HG02981 (cell line): Measurements from ENCODE around the gene PRELP.

Experiments
- ATAC-seq: cut with Tn5 transposase; IDR thresholded peaks from one replicate; pipeline ENCODE4 v1.9.1; 2021; ENCODE audit warnings: mild to moderate bottlenecking, moderate library complexity; ENCODE audit not compliant: unreplicated experiment

The PRELP gene

DNA sequence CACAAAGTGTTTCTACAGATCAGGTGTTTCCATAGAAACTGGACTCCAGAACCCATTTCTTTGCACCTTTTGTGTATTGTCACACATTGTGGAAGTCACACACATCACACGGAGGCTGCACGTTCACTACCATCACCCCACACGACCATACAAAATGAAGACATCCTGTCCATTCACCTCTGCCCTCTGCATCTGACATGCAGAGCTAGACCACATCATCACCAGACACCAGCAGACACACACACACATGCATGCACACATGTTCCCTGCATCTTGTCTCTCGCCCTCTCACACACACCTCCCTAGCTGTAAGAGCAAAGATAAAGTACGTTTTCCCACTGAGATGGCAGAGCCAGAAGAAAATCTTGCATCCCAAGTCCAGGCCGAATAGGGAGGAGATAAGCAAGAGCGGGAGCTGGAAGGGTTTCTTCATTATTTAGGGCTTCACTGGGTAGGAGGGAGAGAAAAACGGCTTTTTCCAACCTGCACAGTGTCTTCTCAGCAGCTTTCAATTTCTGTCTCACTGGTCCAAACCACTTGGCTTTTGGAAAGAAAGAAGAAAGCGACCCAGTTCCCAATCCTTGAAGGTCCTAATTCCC is 709 bp downstream of the PRELP start:
- no peak for ATAC-seq

DNA sequence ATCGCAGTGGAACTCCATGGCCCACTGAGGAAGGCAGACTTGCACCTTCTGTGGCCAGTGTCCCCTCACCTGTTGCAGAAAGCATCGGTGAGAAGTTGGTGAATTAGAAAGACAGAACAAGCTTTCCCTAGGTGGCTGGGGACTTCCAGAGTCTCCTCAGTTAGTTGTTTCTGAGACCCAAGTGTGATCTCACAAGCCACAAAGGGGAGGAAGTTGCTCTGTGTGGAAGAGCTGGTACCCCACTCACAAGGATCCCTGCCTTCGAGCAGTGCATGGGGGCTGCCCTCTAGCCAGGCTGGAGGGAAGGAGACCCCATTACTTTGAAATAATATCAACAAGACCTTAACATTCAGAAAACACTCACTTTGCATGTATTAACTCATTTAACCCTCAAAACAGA is 2.1 kb downstream of the PRELP start:
- ATAC-seq, result no peak

DNA sequence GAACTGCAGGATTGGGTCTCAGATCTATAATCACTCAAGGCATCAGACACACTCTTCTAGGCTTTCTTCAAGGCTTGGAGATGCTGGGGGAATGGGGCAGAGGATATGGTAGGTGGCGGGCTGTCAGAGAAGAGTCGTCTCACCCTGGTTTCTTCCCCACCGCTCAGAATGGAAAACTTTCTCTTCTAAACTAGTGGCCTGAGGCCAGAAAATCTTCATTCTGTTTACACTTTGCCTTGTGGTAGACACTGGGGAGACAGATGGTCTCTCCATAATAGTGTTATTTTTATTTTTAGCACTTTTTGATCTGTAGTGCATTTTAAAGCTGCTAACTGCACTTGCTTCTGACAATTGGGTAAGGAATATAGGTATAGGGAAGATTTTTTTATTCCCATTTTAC is 2.6 kb downstream of the PRELP start:
- ATAC-seq, result no peak

DNA sequence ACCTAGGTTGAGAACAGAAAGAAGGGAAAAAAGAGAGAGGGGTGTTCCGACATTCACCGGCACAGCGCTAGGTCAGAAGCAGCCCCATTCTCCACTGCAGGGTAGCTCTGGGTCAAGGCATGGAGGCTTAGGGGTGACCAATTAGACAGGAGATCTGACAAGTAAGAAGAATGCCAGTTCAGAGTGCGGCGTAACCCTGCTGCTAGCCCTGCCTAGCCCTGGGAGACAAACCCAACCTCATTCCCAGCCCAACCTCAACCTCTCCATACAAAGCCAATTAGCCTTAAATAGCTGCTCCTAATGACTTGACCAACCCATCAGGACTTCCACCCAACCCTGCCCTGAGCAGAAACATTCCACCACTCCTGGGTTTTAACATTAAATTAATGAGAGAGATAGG is 3.4 kb downstream of the PRELP start:
- ATAC-seq, result no peak

DNA sequence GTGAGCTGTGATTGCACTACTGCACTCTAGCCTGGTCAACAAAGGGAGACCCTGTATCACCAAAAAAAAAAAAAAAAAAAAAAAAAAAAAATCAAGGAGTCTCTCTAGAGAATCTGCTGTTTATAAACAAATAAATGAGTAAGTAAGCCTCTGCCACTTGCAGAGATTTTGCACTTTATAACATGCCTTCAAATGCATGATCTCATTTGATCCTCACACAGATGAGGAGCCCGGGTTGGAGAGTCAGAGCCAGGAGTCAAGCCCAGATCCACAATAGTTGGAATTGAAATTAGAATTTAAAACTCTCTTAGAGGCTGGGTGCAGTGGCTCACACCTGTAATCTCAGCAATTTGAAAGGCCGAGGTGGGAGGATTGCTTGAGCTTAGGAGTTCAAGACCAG is 4.0 kb downstream of the PRELP start:
- ATAC-seq, result no peak

DNA sequence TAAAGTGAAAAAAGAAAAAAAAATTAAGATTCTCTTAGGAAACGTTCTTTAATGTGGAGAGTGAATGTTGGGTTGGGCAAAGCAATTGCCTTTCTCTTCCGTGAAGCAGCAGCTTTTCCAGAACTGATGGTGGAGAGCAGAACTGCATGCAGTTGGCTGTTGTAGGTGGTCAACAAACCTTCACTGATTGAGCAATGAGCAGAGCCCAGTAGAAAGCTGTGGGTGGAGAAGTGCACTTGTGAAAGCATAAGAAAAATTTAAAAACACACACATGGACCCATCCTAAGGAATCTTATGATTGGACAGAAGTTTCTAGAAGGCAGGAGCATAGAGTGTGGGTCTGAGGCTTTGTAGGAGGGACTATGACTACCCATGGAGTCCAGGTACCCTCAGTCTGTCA is 4.5 kb downstream of the PRELP start:
- ATAC-seq, result no peak

DNA sequence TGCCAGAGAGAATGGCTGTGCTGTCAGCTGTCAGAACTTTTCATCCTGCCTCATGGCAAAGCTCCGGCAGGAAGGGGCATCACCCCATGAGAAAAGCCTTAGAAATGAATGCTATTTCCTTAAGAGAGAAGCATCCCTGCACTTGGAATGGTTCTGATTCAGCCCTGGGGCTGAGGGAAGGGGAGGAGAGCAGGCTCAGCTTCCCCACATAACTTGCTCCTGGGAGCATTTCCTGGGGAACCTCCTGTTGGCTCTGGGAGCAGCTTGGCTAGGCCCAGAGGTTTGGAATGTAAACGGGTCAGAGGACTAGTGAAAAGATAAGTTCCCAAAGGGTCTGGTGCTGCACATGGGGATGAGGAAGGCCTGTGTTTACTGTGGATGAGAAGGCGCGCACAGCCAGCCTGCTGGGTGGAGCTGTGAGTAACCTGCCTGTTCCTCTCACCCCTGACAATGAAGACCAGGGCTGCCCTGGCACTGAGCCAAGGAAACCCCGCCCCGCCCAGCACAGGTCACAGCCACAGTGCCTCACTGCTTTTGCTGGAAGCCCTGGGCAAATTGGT is 5.0 kb downstream of the PRELP start:
- ATAC-seq, result no peak

DNA sequence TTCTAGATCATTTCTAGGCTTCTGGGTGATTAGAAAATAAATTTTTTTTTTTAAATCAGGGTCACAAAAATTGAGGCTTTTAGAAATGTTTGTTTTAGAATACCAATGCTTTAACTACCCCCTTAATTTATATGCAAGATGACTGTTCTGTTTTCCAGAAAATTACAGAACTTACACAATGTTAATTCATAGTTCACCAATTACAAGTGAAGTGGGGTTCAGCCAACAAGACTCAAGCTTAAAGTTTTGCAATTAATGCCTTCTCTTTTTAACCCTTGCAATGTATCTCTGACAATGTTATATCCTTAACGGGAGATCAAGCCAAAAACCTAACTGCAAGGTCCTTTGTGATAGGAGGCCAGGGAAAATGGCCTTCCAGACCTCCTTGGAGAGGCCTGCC is 5.6 kb downstream of the PRELP start:
- no peak for ATAC-seq

DNA sequence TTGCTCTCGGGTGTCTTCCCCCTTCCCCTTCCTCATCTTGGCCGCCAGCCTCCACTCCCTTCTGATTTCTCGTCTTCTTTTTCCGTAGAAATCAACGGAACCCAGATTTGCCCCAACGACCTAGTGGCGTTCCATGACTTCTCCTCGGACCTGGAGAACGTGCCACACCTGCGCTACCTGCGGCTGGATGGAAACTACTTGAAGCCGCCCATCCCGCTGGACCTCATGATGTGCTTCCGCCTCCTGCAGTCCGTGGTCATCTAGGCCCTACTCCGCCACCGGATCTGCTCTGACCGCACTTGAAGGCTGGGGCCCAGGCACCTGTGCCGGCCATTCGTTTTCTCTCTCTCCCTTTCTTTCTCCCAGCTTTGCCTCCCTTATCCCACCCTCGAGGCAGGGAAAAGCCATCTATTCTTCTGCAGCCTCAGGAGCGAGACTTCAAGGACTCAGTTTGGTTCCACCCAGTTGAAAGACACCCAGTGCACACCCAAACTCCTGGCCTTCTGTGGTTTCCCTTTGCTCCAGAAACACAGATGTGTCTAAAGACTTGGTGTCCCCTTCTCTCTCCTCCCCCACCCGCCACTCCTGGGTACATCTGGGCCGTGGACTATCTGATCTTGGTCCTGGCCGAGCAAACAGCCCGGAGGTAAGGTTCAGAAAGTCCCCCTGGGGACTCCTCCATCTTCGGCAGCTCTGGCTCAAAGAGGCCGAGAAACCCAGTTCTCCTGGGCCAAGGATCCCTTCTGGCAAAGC is 11.2 kb downstream of the PRELP start:
- no peak for ATAC-seq

DNA sequence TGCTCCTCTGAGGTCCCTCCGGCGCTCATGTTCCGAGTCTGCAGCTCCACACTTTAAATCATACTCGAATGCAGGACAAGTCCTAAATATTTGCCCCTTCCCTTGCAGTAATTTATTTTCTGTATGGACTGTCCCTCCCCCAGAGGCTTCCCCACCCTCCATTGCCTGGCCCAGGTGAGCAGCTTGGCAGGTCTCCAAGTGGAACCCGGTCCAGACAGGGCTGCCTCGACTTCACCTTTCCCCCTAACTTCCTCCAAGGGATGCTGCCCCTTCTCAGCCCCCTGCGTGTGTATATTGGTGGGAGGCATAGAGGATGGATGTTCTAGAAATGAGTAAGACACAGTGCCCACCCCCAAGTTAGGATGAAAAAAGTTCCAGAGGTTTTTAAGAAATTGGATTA is 12.9 kb downstream of the PRELP start:
- ATAC-seq, result no peak

DNA sequence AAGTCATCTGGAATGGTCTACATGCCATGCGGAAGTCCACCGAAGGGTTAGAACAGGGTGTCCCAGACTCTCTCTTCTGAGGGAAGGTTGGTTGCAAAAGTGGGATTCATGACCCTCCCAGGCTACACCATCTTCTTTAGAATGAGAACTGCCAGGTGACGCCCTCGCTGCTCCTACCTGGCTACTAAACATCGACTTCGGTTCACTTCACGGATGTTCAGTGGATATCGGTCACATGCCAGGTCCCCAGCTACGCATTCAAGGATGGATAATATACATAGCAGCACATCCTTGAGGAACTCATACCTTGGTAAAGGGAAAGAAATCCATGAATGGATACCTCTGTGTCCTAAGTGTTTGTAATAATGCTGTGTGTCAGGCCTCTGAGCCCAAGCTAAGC is 15.0 kb downstream of the PRELP start:
- ATAC-seq, result no peak

DNA sequence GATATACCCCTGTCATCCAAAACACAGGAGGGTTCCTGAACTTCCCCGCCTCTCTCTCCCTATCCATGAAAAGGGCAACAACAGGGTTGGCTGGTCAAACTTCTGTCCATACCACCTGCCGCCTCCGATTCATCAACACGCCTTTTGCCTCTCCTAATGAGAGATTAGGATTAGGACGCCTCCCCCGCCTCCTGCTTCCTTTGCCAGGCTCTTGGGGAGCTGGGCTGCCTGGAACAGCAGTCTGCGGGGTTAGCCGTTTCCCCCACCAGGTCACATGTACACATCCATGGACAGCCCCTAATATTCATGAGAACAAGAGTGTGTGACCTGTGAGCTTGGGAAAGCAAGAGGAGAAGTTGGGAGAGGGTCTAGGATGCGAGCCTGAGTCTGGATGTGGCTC is 16.1 kb downstream of the PRELP start:
- no peak for ATAC-seq

DNA sequence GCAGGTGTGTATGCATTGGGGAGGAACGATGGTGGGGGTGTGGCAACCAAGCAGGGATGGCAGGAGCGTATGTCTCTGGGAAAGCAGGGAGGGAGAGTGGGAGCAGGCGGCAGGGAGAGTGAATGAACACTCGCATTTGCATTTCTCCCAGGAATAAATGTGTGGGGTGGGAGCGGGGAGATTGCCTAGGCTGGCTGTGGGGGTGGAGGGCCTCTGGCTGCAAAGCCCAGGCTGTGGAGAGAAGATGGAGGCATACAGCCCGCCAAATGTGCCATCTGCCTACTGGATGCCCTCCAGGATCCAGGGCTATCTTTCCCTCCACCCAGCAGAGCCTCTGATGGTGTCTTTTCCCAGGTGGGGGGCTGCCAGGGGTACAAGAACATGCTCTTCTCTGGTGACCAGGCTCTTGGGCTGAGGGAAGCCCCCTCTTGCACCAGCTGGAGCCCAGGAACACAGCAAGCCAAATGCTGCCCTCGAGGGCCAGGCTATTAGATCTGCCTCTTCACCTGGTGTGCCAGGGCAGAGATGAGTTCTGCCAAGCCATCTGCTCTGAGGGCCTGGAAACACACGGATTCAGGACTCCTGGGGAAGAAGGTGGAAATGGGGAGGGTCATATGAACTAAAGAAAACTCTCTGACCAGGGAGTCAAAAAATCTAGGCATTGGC is 16.6 kb downstream of the PRELP start:
- no peak for ATAC-seq

DNA sequence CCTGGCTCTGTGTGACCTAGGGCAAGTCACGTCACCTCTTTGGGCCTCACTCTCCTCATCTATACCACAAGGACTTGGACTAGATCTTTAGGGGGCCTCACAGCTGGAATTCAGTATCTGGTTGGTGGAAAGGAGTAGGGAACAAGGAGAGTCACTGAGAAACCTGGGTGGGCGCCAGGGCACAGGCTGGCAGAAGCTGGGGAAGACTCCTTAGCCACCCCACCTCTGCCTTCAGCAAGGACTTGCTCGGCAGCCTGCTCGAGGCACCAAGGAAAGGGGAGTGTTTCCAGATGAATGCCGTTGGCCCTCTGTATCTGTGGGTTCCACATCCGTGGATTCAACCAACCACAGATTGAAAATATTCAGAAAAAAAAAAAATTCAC is 17.1 kb downstream of the PRELP start:
- no peak for ATAC-seq

DNA sequence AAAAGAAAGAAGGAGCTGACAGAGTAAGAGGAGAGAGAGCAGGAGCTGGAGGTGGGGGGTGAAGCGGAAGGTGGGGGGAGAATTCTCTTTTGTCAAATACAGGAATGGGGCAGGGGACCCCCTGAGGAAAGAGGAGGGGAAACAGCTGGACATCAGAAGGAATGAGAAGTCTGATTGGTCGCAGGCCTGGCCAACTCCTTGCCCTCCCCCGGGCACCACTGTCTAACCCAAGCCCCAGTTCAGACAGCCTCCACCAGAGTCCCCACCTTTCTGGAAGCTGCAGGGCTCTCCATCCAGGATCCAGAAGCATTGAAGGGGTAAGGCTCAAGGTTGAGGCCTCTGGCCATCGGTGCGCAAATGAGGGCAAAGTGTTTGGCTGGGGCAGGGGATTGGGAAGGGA is 18.3 kb downstream of the PRELP start, which contains the start of gene OPTC:
OPTC (plus strand) TSS at position 253 of the 400 bp plus-strand sequence. CDS start 1,853 bp downstream, outside the sequence.
- no peak for ATAC-seq

DNA sequence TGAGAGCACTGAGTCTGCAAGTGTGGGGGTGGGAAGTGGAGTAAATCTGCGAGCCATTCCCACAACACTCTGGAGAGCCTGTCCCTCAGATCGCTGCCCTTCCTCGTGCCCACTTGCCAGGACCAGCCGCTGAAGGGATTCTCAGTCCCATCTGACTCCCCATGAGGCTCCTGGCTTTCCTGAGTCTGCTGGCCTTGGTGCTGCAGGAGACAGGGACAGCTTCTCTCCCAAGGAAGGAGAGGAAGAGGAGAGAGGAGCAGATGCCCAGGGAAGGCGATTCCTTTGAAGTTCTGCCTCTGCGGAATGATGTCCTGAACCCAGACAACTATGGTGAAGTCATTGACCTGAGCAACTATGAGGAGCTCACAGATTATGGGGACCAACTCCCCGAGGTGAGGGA is 20.2 kb downstream of the PRELP start:
- ATAC-seq, result no peak

DNA sequence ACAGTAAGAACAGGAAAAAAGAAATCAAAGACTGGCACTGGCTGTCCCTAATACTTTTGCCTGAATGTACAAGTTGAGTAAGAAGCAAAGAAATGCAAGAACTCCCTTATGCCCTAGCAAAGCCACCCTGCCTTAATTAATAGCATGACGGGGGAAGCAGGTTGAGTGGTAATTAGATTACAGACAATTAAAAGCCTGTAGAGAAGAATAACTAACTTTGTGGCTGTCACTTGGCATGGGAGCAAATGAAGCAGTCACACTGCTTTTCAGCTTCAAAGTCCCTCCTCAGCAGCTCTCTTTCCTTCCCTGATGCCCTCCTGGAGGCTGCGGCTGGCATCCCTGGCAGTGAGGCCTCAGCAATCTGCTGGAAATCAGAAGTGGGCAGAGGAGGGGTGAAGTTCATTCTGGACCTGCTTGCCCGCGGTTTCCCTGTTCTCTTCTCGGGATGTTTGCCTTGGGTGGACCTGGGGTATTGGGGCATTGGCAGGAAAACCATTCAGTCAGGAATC is 21.7 kb downstream of the PRELP start:
- no peak for ATAC-seq

DNA sequence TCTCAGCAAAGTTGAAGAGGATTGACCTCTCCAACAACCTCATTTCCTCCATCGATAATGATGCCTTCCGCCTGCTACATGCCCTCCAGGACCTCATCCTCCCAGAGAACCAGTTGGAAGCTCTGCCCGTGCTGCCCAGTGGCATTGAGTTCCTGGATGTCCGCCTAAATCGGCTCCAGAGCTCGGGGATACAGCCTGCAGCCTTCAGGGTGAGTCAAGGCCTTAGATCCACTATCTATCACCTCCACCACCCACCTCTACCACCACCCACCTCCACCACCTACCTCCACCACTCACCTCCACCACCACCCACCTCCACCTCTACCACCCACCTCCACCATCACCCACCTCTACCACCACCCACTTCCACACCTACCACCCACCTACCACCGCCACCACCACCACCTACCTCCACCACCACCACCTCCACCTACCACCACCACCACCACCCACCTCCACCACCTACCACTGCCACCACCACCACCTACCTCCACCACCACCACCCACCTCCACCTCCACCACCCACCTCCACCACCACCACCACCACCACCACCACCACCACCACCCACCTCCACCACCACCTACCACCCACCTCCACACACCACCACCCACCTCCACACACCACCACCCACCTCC is 24.2 kb downstream of the PRELP start:
- ATAC-seq, result no peak

DNA sequence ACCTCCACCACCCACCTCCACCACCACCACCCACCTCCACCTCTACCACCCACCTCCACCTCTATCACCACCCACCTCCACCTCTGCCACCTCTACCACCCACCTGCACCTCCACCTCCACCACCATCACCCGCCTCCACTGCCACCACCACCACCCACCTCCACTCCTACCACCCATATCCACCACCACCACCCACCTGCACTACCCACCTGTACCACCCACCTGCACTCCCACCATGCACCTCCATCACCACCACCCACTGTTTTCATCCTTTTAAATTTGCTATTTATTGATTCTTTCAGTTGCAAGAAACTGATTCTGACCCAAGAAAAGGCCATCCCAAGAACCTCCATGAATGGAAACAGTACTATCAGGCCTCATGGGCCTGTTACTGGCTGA is 24.7 kb downstream of the PRELP start:
- ATAC-seq, result no peak

DNA sequence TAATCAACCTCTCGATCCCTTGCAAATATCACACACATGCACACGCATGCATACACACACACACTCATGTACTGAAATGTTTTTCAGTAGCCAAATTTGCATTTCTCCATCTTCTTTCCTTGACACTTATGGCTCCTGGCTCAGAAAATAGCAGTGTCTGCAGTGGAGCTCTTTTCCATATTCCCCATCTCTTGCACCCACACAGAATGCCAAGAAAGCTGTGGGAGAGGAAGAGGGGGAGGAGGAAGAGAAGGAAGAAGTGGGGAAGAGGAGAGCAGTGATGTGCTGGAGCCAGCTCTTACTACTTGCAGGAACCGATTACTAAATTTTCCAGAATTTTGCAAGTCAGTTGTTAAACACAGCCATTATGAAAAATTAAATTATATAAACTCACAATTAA is 28.2 kb downstream of the PRELP start:
- no peak for ATAC-seq
